ENCODE results near the gene ZNF574. TPM values are rescaled to one million over a fixed set of nuclear protein-coding genes. Genes with fewer than 3 reads are reported as not detected.

Gene ZNF574
- total RNA-seq, 1 donor from 2014 or later, result 18.7 TPM

DNA sequence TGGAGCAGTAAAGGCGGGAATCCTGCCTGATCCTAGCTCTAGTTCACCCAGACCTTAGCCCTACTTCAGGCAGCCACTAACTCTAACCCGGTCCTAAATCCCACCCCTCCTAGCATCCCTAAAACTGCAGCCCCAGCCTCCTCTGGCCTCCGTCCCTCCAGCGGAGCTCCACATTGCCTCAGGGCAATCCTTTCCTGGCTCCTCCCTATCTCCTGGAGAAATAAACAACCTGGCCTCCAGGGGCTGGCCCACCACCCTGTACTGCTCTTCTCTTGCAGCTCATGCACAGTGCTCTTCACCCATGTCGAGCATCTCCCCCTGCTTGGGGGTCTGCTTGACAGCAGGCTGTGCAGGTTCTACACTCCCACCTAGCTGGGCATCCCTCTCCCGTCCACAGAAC lies 49.6 kb downstream of the ZNF574 start:
- DNase-seq (ENCODE audit: low spot score), result no peak

DNA sequence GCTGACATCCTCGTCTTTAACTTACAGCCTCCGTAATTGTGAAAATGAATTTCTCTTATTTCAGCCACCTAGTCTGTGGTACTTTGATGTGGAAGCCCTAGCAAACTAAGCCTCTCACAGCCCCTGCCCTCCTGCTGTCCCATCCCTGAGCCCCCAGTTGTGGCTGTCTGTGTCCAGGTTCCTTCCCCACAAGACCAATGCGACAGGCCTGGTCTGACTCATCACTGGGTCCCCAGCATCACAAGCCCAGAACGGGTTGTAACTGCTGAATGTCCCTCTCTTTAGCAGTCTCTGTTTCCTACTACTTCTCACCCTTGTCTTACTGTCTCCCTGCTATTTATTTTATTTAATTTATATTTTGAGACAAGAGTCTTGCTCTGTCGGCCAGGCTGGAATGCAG lies 50.6 kb downstream of the ZNF574 start:
- no peak for DNase-seq (ENCODE audit: low spot score)

DNA sequence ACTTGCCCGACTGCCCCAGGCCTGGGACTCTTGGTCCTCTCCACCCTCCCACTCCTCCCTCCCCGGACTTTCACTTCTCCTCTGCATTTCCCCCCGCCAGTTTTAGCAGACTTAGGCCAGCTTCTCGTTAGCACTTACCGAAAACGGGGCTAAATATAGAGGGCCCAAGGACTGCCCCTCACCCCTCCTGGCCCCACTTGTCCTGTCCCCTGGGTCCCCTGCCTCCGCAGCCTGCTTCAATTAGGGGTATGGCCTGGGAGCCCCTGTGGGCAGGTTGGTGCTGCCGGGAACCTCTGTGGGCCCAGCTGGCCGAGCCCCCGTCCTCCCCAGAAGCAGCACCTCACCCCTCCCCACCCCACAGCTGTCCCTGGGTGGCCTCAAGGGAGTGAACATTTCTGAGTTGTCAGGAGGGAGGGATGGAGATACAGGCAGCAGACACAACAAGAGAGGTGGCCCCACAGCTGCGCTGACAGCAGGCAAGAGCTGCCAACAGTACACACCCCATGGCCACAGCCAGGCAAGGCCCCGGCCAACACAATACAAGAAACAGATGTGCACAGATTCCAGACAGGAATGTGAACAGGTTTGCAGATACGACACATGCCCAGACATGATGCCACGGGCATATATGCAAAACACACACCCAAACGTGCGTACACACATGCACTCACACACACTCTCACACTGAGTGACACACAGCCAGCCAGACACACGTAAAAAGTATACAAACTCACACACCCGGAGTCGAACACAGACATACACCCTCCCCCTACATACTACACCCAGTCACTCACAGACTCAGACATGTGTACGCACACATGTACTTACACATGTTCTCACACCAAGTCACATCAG lies 53.7 kb downstream of the ZNF574 start:
- DNase-seq (ENCODE audit: low spot score), result no peak

DNA sequence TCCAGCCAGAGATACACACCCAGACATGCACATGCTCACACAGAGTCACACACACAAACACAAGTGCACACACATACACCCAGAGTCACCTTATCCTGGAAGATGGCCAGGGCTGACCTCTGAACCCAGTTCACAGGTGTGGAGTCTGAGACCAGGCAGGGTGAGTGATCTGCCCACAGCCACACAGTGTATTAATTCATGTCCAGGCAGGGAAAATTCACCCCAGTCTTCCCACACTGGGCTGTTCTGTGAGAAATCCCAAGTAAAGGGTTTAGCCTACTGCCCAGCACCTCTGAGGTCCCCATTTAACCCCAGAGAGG lies 54.2 kb downstream of the ZNF574 start:
- no peak for DNase-seq (ENCODE audit: low spot score)

Other genes with a start within 250 kb of the ZNF574 start
- not detected for gene LYPD4, start 231.5 kb upstream of the ZNF574 start, total RNA-seq
- gene DMRTC2, start 231.1 kb upstream of the ZNF574 start, total RNA-seq, result not detected
- 1,844 TPM for gene RPS19, start 215.9 kb upstream of the ZNF574 start, total RNA-seq
- gene CD79A, start 198.9 kb upstream of the ZNF574 start, total RNA-seq, result 3.7 TPM
- 120 TPM for gene ARHGEF1, start 193.0 kb upstream of the ZNF574 start, total RNA-seq
- 0.36 TPM for gene ERFL, start 147.7 kb upstream of the ZNF574 start, total RNA-seq
- gene RABAC1, start 116.8 kb upstream of the ZNF574 start, total RNA-seq, result 87.1 TPM
- gene ATP1A3, start 81.9 kb upstream of the ZNF574 start, total RNA-seq, result 0.52 TPM
- gene GRIK5, start 6.0 kb upstream of the ZNF574 start, total RNA-seq, result 6.9 TPM
- gene POU2F2, start 56.3 kb downstream of the ZNF574 start, total RNA-seq, result 5.3 TPM
- 24.7 TPM for gene DEDD2, start 141.5 kb downstream of the ZNF574 start, total RNA-seq
- gene ZNF526, start 144.1 kb downstream of the ZNF574 start, total RNA-seq, result 13.2 TPM
- 36.4 TPM for gene GSK3A, start 166.4 kb downstream of the ZNF574 start, total RNA-seq
- 47.4 TPM for gene ERF, start 179.0 kb downstream of the ZNF574 start, total RNA-seq
- gene CIC, start 193.1 kb downstream of the ZNF574 start, total RNA-seq, result 83.4 TPM
- gene PRR19, start 226.0 kb downstream of the ZNF574 start, total RNA-seq, result 1.6 TPM
- 19.8 TPM for gene PAFAH1B3, start 226.5 kb downstream of the ZNF574 start, total RNA-seq
- gene TMEM145, start 237.1 kb downstream of the ZNF574 start, total RNA-seq, result 1.4 TPM
- gene MEGF8, start 249.5 kb downstream of the ZNF574 start, total RNA-seq, result 22.0 TPM

All from ureter (tissue), 1 donor.